Left colon (tissue), 2 donors: ENCODE data around the gene DPP3. TPM values are rescaled to one million over a fixed set of nuclear protein-coding genes. Genes with fewer than 3 reads are reported as not detected.
"Not testable (repeated sequence)": the region's sequence is repeated elsewhere in the genome, so short reads cannot be mapped to it uniquely, and the experiment has no call there.

Experiments
- ATAC-seq: fragments of 200-7000 bp; cut with Tn5 transposase; one replicate; pipeline ENCODE4 v1.9.1; 2020; ENCODE audit warnings: mild to moderate bottlenecking, moderate library complexity
- DNase-seq, 2 donors: peaks; one replicate each; pipeline ENCODE4 v3.0.0-alpha.2; 2020
- intact Hi-C, 2 donors: fragments of 100-400 bp; cut with DNase I in 1 of 2; cut with micrococcal nuclease in 1 of 2; formaldehyde crosslinking; loops; one replicate each; pipeline versions ENCODE4 v1.11.2 to v1.14.0; 2022; cut with DNase I, micrococcal nuclease
- total RNA-seq, 2 donors: library from RNA; stranded (reverse); fragmentation: NEBNext Ultra II Directional; extraction: Animal tissue kit (Norgen Biotek cat#: 25700); gene quantifications; one replicate each; pipeline ENCODE4 v1.2.1, GENCODE V29; 2021
- donor health status: DM: no; HTN: no; CAD: no.
- donor health status: DM: yes; HTN: yes; CAD: no.

Gene DPP3
- total RNA-seq, 2 donors from 2014 or later: 75.0 to 91.4 TPM

GRCh38 chr11:66509131-66509561, 28.9 kb downstream of the DPP3 start:
- DNase-seq: no peak
- no peak for ATAC-seq
- intact Hi-C loops: no loop called here

- intact Hi-C loops: no loop called here
- DNase-seq (peak; percentile 79 to 94), ATAC-seq (peak; percentile 100)
Observed at GRCh38 chr11:66510271-66510989, 30.2 kb downstream of the DPP3 start, which contains the start of gene BBS1. Gene BBS1 (plus strand): TSS chr11:66510635. CDS start chr11:66510660, 25 bp downstream.

GRCh38 chr11:66510990-66511339, 30.7 kb downstream of the DPP3 start:
- peak; percentile 44 for ATAC-seq
- intact Hi-C loops: no loop called here
- no peak for DNase-seq

GRCh38 chr11:66523611-66524010, 43.4 kb downstream of the DPP3 start:
- DNase-seq (no peak), ATAC-seq (no peak)
- intact Hi-C loops: no loop called here

GRCh38 chr11:66524304-66525040, 44.2 kb downstream of the DPP3 start:
- DNase-seq (no peak), ATAC-seq (no peak)
- intact Hi-C loops: no loop called here

- intact Hi-C loops: no loop called here
- ATAC-seq: no peak
- DNase-seq: no peak
Observed at GRCh38 chr11:66529069-66529468, 48.8 kb downstream of the DPP3 start.

GRCh38 chr11:66529655-66530054, 49.4 kb downstream of the DPP3 start:
- intact Hi-C loops: no loop called here
- ATAC-seq: no peak
- no peak for DNase-seq

GRCh38 chr11:66530927-66531709, 50.9 kb downstream of the DPP3 start:
- DNase-seq: no peak
- intact Hi-C loops: no loop called here
- ATAC-seq: no peak

GRCh38 chr11:66531841-66532240, 51.6 kb downstream of the DPP3 start:
- intact Hi-C loops: no loop called here
- no peak for DNase-seq
- ATAC-seq: no peak

GRCh38 chr11:66532784-66533183, 52.5 kb downstream of the DPP3 start:
- ATAC-seq: no peak
- intact Hi-C loops: no loop called here
- DNase-seq: no peak

GRCh38 chr11:66539170-66539869, 59.1 kb downstream of the DPP3 start:
- DNase-seq (no peak), ATAC-seq (peak; percentile 12)
- intact Hi-C loops: no loop called here

GRCh38 chr11:66539870-66540213, 59.6 kb downstream of the DPP3 start:
- DNase-seq (no peak), ATAC-seq (no peak)
- intact Hi-C loops: no loop called here

- DNase-seq, intact Hi-C loops, ATAC-seq: not testable (repeated sequence)
Observed at GRCh38 chr11:66540598-66540997, 60.4 kb downstream of the DPP3 start.

- DNase-seq: no peak
- intact Hi-C loops: no loop called here
- no peak for ATAC-seq
Observed at GRCh38 chr11:66541892-66542291, 61.7 kb downstream of the DPP3 start.

- intact Hi-C loops: no loop called here
- no peak for DNase-seq
- ATAC-seq: no peak
Observed at GRCh38 chr11:66542362-66542761, 62.1 kb downstream of the DPP3 start.

GRCh38 chr11:66543263-66544107, 63.3 kb downstream of the DPP3 start:
- ATAC-seq: no peak
- DNase-seq: peak in 1 of 2 donors; percentile 62
- intact Hi-C loops: no loop called here

- intact Hi-C loops, ATAC-seq, DNase-seq: not testable (repeated sequence)
Observed at GRCh38 chr11:66544952-66545351, 64.7 kb downstream of the DPP3 start.

GRCh38 chr11:66545701-66546367, 65.6 kb downstream of the DPP3 start, which contains the start of gene ZDHHC24:
Gene ZDHHC24 (minus strand): TSS chr11:66546048. CDS start chr11:66546003, 45 bp downstream.
- intact Hi-C loops: no loop called here
- peak; percentile 97 for DNase-seq
- ATAC-seq: peak; percentile 97
